ENCODE data around the gene GRM7. TPM values are rescaled to one million over a fixed set of nuclear protein-coding genes. Genes with fewer than 3 reads are reported as not detected.

The GRM7 gene
- total and polyA plus RNA-seq, 4 donors = 0.08 to 0.33 TPM; not detected in 2

- Histone ChIP-seq H3K4me3 (ENCODE audit: low read depth in 1 of 3, low read length in 3 of 3) (no peak overlapping the region), H3K9me3 (ENCODE audit: control insufficient read depth in 4 of 4, low read length in 3 of 4) (no peaks in the 10 kb centered on the region), H3K27me3 (ENCODE audit: control insufficient read depth in 4 of 4, insufficient read depth in 4 of 4, low read length in 3 of 4) (no peaks in the 10 kb centered on the region), H3K27ac (ENCODE audit: low read depth in 1 of 2, low read length in 2 of 2) (no peak overlapping the region), H3K9ac (ENCODE audit: low read depth in 1 of 2, low read length in 2 of 2) (no peak overlapping the region), H3K36me3 (ENCODE audit: control insufficient read depth in 4 of 4, insufficient read depth in 3 of 4, low read depth in 1 of 4, low read length in 3 of 4) (no peaks in the 10 kb centered on the region), H3K4me1 (ENCODE audit: control insufficient read depth in 4 of 4, insufficient read depth in 4 of 4, low read length in 3 of 4) (no peaks in the 10 kb centered on the region)
- no peak for TF ChIP-seq FOXA1 (IDR thresholded peaks at IDR 0.05)
- no peak for TF ChIP-seq HNF4A (conservative IDR thresholded peaks at IDR 0.05)
- no peak for TF ChIP-seq RXRA (IDR thresholded peaks at IDR 0.05)
- TF ChIP-seq NR2F2 (IDR thresholded peaks at IDR 0.05) = no peak
- TF ChIP-seq FOXA2 (IDR thresholded peaks at IDR 0.05) = no peak
- TF ChIP-seq REST (IDR thresholded peaks at IDR 0.05) = no peak
- no peak for TF ChIP-seq ATF3 (IDR thresholded peaks at IDR 0.05)
- no peak for TF ChIP-seq CTCF (IDR thresholded peaks at IDR 0.05; ENCODE audit: low read depth, low read length, missing input control)
- no peak for TF ChIP-seq HNF4G (IDR thresholded peaks at IDR 0.05)
- TF ChIP-seq GABPA (IDR thresholded peaks at IDR 0.05 in 1 of 2, conservative IDR thresholded peaks at IDR 0.05 in 1 of 2) = no peak
- TF ChIP-seq YY1 (IDR thresholded peaks at IDR 0.05) = no peak
- 86% methylated on average over 1 of the region's 1 CpG for WGBS
- DNase-seq (ENCODE audit: low spot score) = no peak
Measured at GRCh38 chr3:7401418-7401817, 540.5 kb downstream of the GRM7 start.

GRCh38 chr3:7407107-7407506 is 546.2 kb downstream of the GRM7 start:
- Histone ChIP-seq H3K9ac (ENCODE audit: low read depth in 1 of 2, low read length in 2 of 2) (no peak overlapping the region), H3K4me1 (ENCODE audit: control insufficient read depth in 4 of 4, insufficient read depth in 4 of 4, low read length in 3 of 4) (no peaks in the 10 kb centered on the region), H3K9me3 (ENCODE audit: control insufficient read depth in 4 of 4, low read length in 3 of 4) (no peaks in the 10 kb centered on the region), H3K36me3 (ENCODE audit: control insufficient read depth in 4 of 4, insufficient read depth in 3 of 4, low read depth in 1 of 4, low read length in 3 of 4) (no peaks in the 10 kb centered on the region), H3K27ac (ENCODE audit: low read depth in 1 of 2, low read length in 2 of 2) (no peak overlapping the region), H3K4me3 (ENCODE audit: low read depth in 1 of 3, low read length in 3 of 3) (no peak overlapping the region), H3K27me3 (ENCODE audit: control insufficient read depth in 4 of 4, insufficient read depth in 4 of 4, low read length in 3 of 4) (no peaks in the 10 kb centered on the region)
- DNase-seq (ENCODE audit: low spot score) = no peak
- TF ChIP-seq HNF4G (IDR thresholded peaks at IDR 0.05) (no peak), SP1 (IDR thresholded peaks at IDR 0.05) (no peak), CTCF (IDR thresholded peaks at IDR 0.05; ENCODE audit: low read depth, low read length, missing input control) (no peak), RXRA (IDR thresholded peaks at IDR 0.05) (no peak), EGR1 (IDR thresholded peaks at IDR 0.05; ENCODE audit: low read depth in 2 of 2) (no peak), TAF1 (conservative IDR thresholded peaks at IDR 0.05) (no peak), ATF3 (IDR thresholded peaks at IDR 0.05) (no peak), ZBTB33 (IDR thresholded peaks at IDR 0.05) (no peak), RAD21 (IDR thresholded peaks at IDR 0.05) (no peak), HNF4A (conservative IDR thresholded peaks at IDR 0.05) (no peak), FOXA2 (IDR thresholded peaks at IDR 0.05) (no peak), JUND (IDR thresholded peaks at IDR 0.05) (no peak), NR2F2 (IDR thresholded peaks at IDR 0.05) (no peak), MAX (IDR thresholded peaks at IDR 0.05) (no peak), GABPA (IDR thresholded peaks at IDR 0.05 in 1 of 2, conservative IDR thresholded peaks at IDR 0.05 in 1 of 2) (no peak)
- WGBS = 69% methylated on average over 4 of the region's 4 CpGs

All from liver (tissue), 9 donors.